Heart right ventricle (tissue), 16 donors: ENCODE results near the gene GAS6. TPM values are rescaled to one million over a fixed set of nuclear protein-coding genes. Genes with fewer than 3 reads are reported as not detected.

ENCODE experiments used
- ATAC-seq, 8 donors: fragments of 200-7000 bp; cut with Tn5 transposase; one replicate each; pipeline ENCODE4 v1.9.1; 2020; ENCODE audit warnings: mild to moderate bottlenecking in 8 of 8, moderate library complexity in 8 of 8, moderate number of reproducible peaks in 1 of 8
- DNase-seq, 2 donors: peaks; one replicate each; pipeline ENCODE4 v3.0.0-alpha.2; 2020
- H3K27ac ChIP-seq, 10 donors: fragments of 200-600 bp; sonication (generic) in 2 of 10; one replicate each; pipeline versions ENCODE4 v1.5.0 to v1.8.0; 2020 to 2022; ENCODE audit warnings: mild to moderate bottlenecking in 3 of 10
- H3K27me3 ChIP-seq, 7 donors: fragments of 200-600 bp; one replicate each; pipeline ENCODE4 v1.8.0; 2021 to 2022; ENCODE audit warnings: mild to moderate bottlenecking in 2 of 7
- H3K36me3 ChIP-seq, 9 donors: fragments of 200-600 bp; sonication (generic) in 1 of 9; one replicate each; pipeline versions ENCODE4 v1.5.0 to v1.8.0; 2020 to 2022; ENCODE audit warnings: mild to moderate bottlenecking in 2 of 9
- H3K4me1 ChIP-seq, 9 donors: fragments of 200-600 bp; sonication (generic) in 1 of 9; one replicate each; pipeline versions ENCODE4 v1.5.0 to v1.8.0; 2020 to 2022; ENCODE audit warnings: mild to moderate bottlenecking in 4 of 9
- H3K4me3 ChIP-seq, 10 donors: fragments of 200-600 bp; sonication (generic) in 2 of 10; one replicate each; pipeline versions ENCODE4 v1.5.0 to v1.8.0; 2020 to 2022; ENCODE audit warnings: mild to moderate bottlenecking in 7 of 10, moderate library complexity in 2 of 10
- H3K9me3 ChIP-seq, 11 donors: fragments of 200-600 bp in 10 of 11; sonication (generic) in 2 of 11; one replicate each; pipeline versions ENCODE4 v1.5.0 to v1.8.0; 2013 to 2022; ENCODE audit warnings: mild to moderate bottlenecking in 2 of 11, control low read depth in 1 of 11, moderate library complexity in 1 of 11
- CTCF ChIP-seq, 9 donors: fragments of 200-600 bp; sonication (generic) in 2 of 9; IDR thresholded peaks; one replicate each; pipeline versions ENCODE4 v1.5.0 to v1.8.0; 2021 to 2022; ENCODE audit warnings: antibody characterized with exemption in 9 of 9, mild to moderate bottlenecking in 5 of 9, moderate library complexity in 1 of 9
- WGBS, 2 donors: extraction: QIAGEN DNeasy Blood & Tissue Kit; methylation state at CpG; one replicate each; pipeline ENCODE4 v1.1.7; 2013; ENCODE audit warnings: inconsistent platforms in 1 of 2; 5-methylcytosine and 5-hydroxymethylcytosine counted together
- intact Hi-C, 10 donors: fragments of 100-400 bp; cut with DNase I; formaldehyde crosslinking; loops; one replicate each; pipeline versions ENCODE4 v1.11.1 to v1.14.2; 2022
- polyA plus RNA-seq, 2 donors: library from polyadenylated mRNA; stranded (reverse); fragments of 200-250 nt; gene quantifications; one replicate each; pipeline ENCODE4 v1.2.3, GENCODE V29; 2013
- total RNA-seq, 10 donors: library from RNA; stranded (reverse); fragmentation: NEBNext Ultra II Directional in 3 of 10; extraction: Animal tissue kit (Norgen Biotek cat#: 25700) in 3 of 10; gene quantifications; one replicate each; pipeline versions ENCODE4 v1.2.1 to v1.2.4, GENCODE V29; 2021 to 2023
- donor health status: Arrhythmogenic right ventricular cardiomyopathy.
- donor health status: ischemic (EF 13 %, LVEDD 7.1; RV severe dilation, severe dysfunction).
- donor health status: healthy with polysubstance abuse.
- donor health status: DM: no; HTN: yes; CAD: no.
- donor health status: DM: no; HTN: no; CAD: no.
- donor health status: ischemic (EF 25% LVEDD 6.9; RV normal size, moderate dysfunction).
- donor health status: ischemic (EF 25% LVEDD 5.7; RV mildly dilated, moderate dysfunction).
- donor health status: healthy.
- donor health status: DM: yes; HTN: yes; CAD: no.
- donor health status: Ischemic cardiomyopathy.
- donor health status: ischemic (EF 35%, LVEDD 5.7; RV mildly dilated, moderate dysfunction).
- donor health status: nonischemic (EF 11% LVEDD 7.7; RV severe dilation, severe dysfunction).
- donor health status: DM: yes; HTN: yes; CAD: no.
- donor health status: PGD.
- donor health status: ischemic (EF 29% LVEDD 5.4; RV normal size, mild dysfunction).
- donor health status: nonischemic (EF 23%, LVEDD 6.1; RV moderate dilation, normal function).

Gene GAS6
- total and polyA plus RNA-seq, 12 donors = 113 to 280 (median 174) TPM

- no peaks in the 10 kb centered on the region for H3K36me3 ChIP-seq
- ATAC-seq (no peak), DNase-seq (no peak)
- H3K9me3 ChIP-seq = peaks cover 0 to 4% (median 0%) of the 10 kb centered on the region in 11 donors
- no peak overlapping the region for H3K27ac ChIP-seq
- TF ChIP-seq CTCF (IDR thresholded peaks at IDR 0.05) = no peak
- intact Hi-C loops = no loop called here
- H3K27me3 ChIP-seq = no peaks in the 10 kb centered on the region
- 71 to 74% methylated on average over 12 of the region's 12 CpGs for WGBS, 2 donors
- peaks cover 0 to 4% (median 0%) of the 10 kb centered on the region in 9 donors for H3K4me1 ChIP-seq
- H3K4me3 ChIP-seq = no peak overlapping the region
Observed at GRCh38 chr13:113783200-113783881, 80.5 kb downstream of the GAS6 start.

- peaks cover 0 to 6% (median 0%) of the 10 kb centered on the region in 7 donors for H3K27me3 ChIP-seq
- H3K36me3 ChIP-seq = no peaks in the 10 kb centered on the region
- ATAC-seq = no peak
- 79 to 86% methylated on average over 14 of the region's 14 CpGs for WGBS, 2 donors
- peaks cover 0 to 4% (median 0%) of the 10 kb centered on the region in 9 donors for H3K4me1 ChIP-seq
- intact Hi-C loops = no loop called here
- H3K27ac ChIP-seq = no peak overlapping the region
- no peak for DNase-seq
- no peak for TF ChIP-seq CTCF (IDR thresholded peaks at IDR 0.05)
- no peak overlapping the region for H3K4me3 ChIP-seq
- peaks cover 0 to 4% (median 0%) of the 10 kb centered on the region in 11 donors for H3K9me3 ChIP-seq
Observed at GRCh38 chr13:113782472-113782871, 81.4 kb downstream of the GAS6 start.

GRCh38 chr13:113781571-113781970 is 82.3 kb downstream of the GAS6 start:
- ATAC-seq = no peak
- whole genome bisulfite sequencing, 2 donors = 84 to 89% methylated on average over 2 of the region's 2 CpGs
- intact Hi-C loops = no loop called here

More at GRCh38 chr13:113781571-113781970, 82.3 kb downstream of the GAS6 start:
- DNase-seq = no peak
- TF ChIP-seq CTCF (IDR thresholded peaks at IDR 0.05) = peak in 1 of 9 donors; percentile 13
- H3K27me3 ChIP-seq = peaks cover 0 to 12% (median 5%) of the 10 kb centered on the region in 7 donors
- peaks cover 0 to 4% (median 0%) of the 10 kb centered on the region in 9 donors for H3K4me1 ChIP-seq
- peaks cover 0 to 4% (median 0%) of the 10 kb centered on the region in 11 donors for H3K9me3 ChIP-seq
- H3K27ac ChIP-seq = no peak overlapping the region
- no peaks in the 10 kb centered on the region for H3K36me3 ChIP-seq
- no peak overlapping the region for H3K4me3 ChIP-seq
